NCI-H128 (cell line): Measurements from ENCODE around the gene TUSC1.
"Not testable (repeated sequence)": the region's sequence is repeated elsewhere in the genome, so short reads cannot be mapped to it uniquely, and the experiment has no call there.

ENCODE experiments used
- DNase-seq: peaks from one replicate; lab custom pipeline; 2025; ENCODE audit not compliant: unreplicated experiment; lab: John Stamatoyannopoulos, UW

TUSC1 gene

DNA sequence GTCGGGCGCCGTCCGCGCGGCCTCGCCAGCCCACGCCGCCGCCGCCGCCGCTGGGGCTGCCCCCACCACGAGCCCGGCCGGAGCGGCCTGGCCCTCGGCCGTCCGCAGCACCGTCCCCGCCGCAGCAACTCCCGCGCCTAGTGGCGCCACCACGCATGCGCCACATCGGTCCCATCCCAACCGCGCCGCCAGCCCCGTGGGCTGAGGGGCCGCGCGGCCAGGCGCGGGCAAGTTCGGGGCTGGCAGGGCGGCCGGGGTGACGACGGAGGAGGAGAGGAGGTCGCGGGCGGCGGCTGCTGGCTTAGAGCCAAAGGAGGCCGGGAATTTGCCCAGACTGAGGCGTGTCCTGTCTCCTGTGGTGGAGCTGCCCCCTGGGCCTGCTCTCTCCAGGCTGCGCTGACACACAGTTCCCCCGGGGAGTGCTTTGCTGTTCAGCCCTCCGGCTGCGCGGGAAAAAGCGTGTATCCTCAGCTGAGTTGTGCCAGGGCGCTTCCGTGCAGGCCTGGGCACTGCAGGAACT lies at the start of gene TUSC1:
TSS of gene TUSC1 (minus strand) at position 298 of the 520 bp plus-strand sequence. CDS start at position 166, 132 bp downstream.
- peak; percentile 22 for DNase-seq

GRCh38 chr9:25726871-25727410 lies 48.7 kb upstream of the TUSC1 start:
- DNase-seq: no peak

DNA sequence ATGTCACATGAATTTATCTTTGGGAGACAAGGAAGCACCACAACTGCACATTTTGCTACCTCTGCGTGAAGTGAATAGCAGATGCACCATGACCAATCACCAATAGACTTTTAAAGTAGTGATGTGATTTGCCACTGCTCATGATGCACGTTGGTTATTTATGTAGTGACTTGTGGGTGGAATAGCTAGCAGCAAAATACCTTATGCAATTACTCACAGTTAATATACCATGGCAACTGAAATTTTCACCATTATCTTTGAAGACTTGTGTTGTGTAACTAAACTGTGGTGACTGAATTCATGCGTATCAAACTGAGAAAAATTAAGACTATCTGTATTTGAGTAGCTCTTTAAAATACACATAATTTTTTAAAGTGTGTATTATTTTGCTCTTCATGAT lies 46.2 kb upstream of the TUSC1 start:
- DNase-seq: no peak

GRCh38 chr9:25716220-25716872 lies 38.1 kb upstream of the TUSC1 start:
- DNase-seq: no peak

GRCh38 chr9:25709941-25710340 lies 31.7 kb upstream of the TUSC1 start:
- no peak for DNase-seq

DNA sequence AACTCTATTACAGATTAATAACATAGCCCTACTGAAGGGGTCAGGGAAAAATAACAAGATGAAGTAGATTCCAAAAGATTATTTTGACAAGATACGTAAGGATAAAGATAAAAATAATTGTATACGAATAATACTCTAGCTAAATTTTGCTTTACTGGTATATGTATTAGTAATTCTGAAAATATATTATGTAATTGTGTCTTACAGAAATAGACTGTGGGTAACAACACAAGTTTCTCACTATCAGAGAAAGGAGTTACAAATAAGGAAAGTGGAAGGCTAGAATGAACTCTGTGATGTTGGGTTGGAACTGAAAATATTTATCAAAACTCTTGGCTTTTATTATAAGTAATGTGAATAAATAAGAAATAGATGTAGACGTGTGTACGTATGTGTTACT lies 26.6 kb upstream of the TUSC1 start:
- no peak for DNase-seq

GRCh38 chr9:25703701-25704357 lies 25.6 kb upstream of the TUSC1 start:
- no peak for DNase-seq

DNA sequence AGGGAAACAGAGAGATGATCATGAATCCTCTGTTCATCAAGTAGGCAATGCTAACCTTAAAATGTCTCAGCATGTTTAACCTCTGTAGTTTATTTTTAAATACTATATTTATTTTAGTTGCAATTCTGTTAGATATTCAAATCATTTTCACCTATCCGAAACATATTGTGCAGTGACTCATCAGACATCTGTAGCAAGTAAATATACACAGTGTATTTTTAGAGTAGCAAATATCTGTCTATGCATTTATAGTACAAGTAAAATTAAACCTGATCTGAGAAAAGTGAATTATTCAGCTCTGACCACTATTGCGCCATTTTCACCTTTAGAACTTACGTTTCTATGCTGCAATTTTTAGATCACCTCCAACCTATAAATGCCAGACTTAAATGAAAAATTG lies 24.3 kb upstream of the TUSC1 start:
- no peak for DNase-seq

DNA sequence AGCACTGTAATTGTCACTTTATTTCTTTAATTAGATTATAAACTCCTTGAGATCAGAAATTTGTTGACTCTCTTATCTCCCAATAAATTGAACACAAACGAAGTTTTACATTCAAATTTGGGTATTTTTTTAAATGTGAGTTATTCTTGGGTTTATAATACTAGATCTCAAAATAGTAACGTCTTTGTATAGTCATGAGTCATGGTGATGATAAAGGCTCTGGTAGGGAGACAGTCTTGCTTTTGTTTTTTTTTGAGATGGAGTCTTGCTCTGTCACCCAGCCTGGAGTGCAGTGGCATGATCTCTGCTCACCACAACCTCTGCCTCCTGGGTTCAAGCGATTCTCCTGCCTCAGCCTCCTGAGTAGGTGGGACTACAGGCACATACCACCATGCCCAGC lies 22.7 kb upstream of the TUSC1 start:
- not testable (repeated sequence) for DNase-seq

DNA sequence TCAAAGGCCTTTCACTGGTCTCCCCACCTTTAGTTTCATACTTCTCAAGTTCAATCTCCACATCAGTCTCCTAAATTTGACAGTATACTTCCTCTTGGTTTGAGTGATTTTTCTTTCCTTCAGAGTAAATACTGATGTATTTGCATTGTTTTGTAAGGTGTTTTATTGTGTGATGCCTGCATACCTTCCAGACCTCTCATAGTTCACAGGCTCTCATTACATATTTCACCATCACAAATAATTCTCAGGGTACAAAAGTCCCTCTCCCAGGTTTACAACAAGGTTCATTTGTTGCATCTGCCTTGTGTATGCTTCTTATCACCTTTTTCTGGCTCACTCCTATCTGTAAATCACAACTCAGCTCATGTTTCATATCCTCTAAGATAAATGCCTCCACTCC lies 22.2 kb upstream of the TUSC1 start:
- DNase-seq: no peak

DNA sequence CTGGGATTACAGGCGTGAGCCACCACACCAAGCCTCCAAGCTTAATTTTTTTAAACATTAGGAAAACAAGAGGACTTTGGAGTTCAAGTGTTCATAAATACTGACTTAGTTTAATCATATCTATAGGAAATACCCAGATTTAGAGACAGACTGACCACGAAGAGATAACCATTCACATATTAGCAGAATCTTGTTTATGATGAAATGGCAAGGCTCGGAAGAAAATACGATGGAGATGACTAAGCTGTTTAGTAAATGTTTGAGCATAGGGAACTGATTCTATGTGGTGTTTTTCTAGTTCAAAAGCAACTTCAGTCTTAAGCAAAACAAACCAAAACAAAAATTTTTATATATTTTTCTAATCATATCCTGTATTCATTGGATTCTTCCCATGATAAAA lies 13.5 kb upstream of the TUSC1 start:
- no peak for DNase-seq

DNA sequence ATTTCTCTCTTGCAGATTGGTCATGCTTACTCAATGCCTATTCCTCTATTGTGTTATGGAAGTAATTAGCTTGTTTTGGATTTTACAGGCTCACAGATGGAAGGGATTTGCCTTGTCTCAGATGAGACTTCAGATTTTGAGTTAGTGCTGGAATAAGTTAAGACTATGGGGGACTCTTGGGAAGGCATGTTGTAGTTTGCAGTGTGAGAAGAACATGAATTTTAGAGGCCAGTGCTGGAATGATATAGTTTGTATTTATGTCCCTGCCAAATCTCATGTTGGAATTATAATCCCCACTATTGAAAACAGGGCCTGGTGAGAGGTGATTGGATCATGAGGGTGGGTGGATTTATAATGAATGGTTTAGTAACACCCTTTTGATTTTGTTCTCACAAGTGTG lies 6.1 kb upstream of the TUSC1 start:
- DNase-seq: no peak

DNA sequence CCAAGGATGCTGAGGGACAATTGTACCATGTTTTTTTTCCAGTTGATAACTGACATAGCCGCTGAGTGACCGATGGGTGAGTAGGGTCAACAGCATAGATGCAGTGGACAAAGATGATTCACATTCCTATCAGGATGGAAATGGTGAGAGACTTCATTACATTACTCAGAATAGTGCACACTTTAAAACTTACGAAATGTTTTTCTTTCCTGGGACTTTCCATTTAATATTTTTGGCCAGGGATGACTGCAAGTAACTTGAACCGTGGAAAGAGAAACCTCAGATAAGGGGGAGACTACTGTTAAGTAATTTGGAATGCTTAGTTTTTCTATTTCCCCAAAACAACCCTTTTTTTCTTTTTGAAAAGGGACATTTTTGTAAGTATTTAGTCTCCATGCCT lies 3.0 kb upstream of the TUSC1 start:
- no peak for DNase-seq

DNA sequence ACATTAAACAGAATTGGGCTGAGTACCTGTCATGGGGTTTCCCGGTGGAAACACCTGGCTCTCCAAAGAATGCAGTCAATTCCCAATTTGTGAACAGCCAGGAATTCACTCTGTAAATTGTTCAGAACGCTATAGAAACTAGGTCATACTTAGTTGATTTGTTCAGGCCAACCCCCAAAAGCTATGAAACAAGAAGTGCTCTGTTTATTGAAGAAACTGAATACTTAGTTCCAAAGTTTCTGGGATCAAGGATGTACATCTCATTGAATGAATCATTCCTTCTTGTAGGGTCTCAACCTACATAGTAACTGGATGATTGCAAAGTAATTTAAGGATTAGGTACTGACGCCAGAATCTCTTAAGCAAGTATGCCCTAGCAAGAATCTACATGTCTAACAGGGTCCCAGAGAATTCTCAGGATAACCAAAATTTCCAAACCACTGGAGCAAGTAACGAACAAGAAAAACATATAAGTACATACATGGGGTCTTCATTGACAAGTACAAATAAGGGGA lies 659 bp upstream of the TUSC1 start:
- DNase-seq: no peak

DNA sequence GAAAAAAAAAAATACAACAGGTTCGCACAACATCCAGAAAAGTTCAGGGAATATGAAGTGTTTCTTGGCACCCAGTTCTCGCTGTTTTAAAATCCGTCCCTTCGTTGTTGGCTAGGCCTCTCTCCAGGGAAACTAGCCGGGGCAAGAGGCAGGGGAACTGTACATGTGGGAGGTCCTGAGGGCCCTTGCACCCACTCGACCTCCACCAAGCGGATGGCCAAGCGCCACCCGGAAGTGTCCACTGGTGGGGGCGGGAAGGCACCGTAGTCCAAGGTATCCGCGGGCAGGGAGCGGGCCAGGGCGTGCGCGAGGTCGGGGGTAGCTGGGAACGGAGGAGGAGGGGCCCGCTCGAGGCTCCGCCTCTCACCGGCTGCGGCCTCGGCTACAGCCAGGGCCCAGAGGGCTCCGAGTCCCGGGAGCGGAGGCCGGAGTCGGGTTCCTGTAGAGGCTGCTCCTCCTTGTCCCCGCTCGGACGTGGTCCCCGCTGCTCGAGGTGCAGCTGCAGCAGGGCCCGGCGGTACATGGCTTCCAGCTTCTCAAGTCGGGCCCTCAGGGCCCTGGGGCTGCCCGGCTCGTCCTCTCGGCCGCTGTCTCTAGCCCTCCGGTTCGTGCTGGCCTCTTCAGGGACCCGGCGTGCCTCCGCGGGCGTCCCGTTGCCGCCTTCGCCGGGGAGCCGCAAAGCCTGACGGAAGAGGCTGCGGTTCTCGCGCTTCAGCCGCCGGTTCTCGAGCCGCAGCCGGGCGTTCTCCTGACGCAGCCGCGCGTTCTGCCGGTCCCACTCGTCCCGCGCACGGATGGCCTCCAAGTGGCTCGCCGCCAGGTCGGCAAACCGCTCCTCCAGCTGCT lies 720 bp downstream of the TUSC1 start:
- peak; percentile 6 for DNase-seq

DNA sequence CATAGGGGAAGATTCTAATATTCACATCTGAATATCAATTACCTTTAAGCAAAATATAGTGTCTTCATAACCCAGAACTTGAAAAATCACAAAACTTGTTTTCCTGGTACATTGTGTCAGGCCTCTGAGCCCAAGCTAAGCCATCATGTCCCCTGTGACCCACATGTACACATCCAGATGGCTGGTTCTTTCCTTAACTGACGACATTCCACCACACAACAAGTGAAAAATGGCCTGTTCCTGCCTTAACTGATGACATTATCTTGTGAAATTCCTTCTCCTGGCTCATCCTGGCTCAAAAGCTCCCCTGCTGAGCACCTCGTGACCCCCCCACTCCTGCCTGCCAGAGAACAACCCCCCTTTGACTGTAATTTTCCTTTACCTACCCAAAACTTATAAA lies 2.4 kb downstream of the TUSC1 start:
- not testable (repeated sequence) for DNase-seq

- DNase-seq: no peak
These were observed 19.7 kb downstream of the TUSC1 start for GRCh38 chr9:25658571-25658970.

- DNase-seq: no peak
These were observed 23.8 kb downstream of the TUSC1 start for GRCh38 chr9:25654417-25654816.

GRCh38 chr9:25648116-25648515 lies 30.1 kb downstream of the TUSC1 start:
- no peak for DNase-seq

DNA sequence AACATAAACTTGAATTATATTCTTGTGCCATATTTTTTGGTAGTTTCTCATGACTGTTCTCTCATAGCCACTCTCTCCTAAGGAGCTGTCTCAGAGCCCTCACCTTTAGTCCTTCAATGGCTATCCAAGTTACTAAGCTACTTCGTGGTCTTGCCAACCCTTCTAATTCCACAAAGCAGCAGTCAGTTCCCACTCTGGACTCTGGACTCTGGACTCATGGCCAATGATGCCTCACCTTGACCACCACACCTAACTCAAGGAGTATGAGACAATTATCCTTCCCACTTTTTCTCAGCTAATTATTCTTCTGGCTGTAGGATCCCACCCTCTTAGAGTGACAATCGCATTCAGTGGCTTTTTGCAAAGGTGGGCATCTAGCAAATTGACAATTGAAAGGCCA lies 42.2 kb downstream of the TUSC1 start:
- no peak for DNase-seq

DNA sequence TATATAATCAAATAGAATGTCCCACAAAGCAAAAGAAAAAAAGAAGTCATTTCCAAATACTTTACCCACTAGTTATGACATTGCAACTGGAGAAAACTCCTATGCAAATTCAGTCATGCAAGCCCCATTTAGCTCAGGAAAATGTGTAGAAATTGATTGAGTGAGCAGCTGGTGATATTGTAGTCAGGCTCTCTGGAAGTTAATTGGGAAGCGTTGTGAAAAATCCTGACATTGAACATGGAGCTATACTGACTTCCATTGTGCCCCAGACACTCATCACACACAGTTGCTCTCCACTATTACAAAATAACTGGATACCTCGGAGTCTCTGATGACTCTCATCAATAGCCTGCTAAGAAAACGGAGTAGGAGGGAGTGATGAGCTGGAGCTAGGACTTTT lies 49.0 kb downstream of the TUSC1 start:
- no peak for DNase-seq
